ENCODE data around the gene C7. TPM values are rescaled to one million over a fixed set of nuclear protein-coding genes. Genes with fewer than 3 reads are reported as not detected.

The C7 gene
- total RNA-seq, 1 donor from 2014 or later: 302 TPM

GRCh38 chr5:40915341-40915926 is 6.1 kb downstream of the C7 start:
- no peak for ATAC-seq
- intact Hi-C loops (cut with DNase I): no loop called here
- DNase-seq: no peak
- Histone ChIP-seq H3K36me3 (no peaks in the 10 kb centered on the region), H3K4me1 (no peaks in the 10 kb centered on the region), H3K9me3 (no peaks in the 10 kb centered on the region), H3K27ac (no peak overlapping the region), H3K27me3 (no peaks in the 10 kb centered on the region), H3K4me3 (peak overlapping the region; percentile 19)
- TF ChIP-seq CTCF (IDR thresholded peaks at IDR 0.05): no peak

GRCh38 chr5:40916226-40916625 is 6.9 kb downstream of the C7 start:
- no peak for TF ChIP-seq CTCF (IDR thresholded peaks at IDR 0.05)
- intact Hi-C loops (cut with DNase I): no loop called here
- no peak overlapping the region for H3K27ac ChIP-seq
- no peaks in the 10 kb centered on the region for H3K36me3 ChIP-seq
- ATAC-seq (no peak), DNase-seq (no peak)
- no peak overlapping the region for H3K4me3 ChIP-seq
- no peaks in the 10 kb centered on the region for H3K9me3 ChIP-seq
- H3K4me1 ChIP-seq: no peaks in the 10 kb centered on the region
- H3K27me3 ChIP-seq: no peaks in the 10 kb centered on the region

GRCh38 chr5:40928886-40929448 is 19.7 kb downstream of the C7 start:
- Histone ChIP-seq H3K9me3 (peaks cover 17% of the 10 kb centered on the region), H3K36me3 (no peaks in the 10 kb centered on the region), H3K27ac (no peak overlapping the region), H3K4me3 (no peak overlapping the region), H3K27me3 (no peaks in the 10 kb centered on the region), H3K4me1 (no peaks in the 10 kb centered on the region)
- DNase-seq (no peak), ATAC-seq (no peak)
- TF ChIP-seq CTCF (IDR thresholded peaks at IDR 0.05): no peak
- intact Hi-C loops (cut with DNase I): no loop called here

GRCh38 chr5:40932766-40933165 is 23.5 kb downstream of the C7 start:
- Histone ChIP-seq H3K27me3 (no peaks in the 10 kb centered on the region), H3K9me3 (no peaks in the 10 kb centered on the region), H3K4me3 (no peak overlapping the region), H3K27ac (no peak overlapping the region), H3K36me3 (peaks cover 6% of the 10 kb centered on the region), H3K4me1 (no peaks in the 10 kb centered on the region)
- ATAC-seq (no peak), DNase-seq (no peak)
- intact Hi-C loops (cut with DNase I): no loop called here
- TF ChIP-seq CTCF (IDR thresholded peaks at IDR 0.05): no peak

GRCh38 chr5:40937075-40937474 is 27.8 kb downstream of the C7 start:
- no peaks in the 10 kb centered on the region for H3K9me3 ChIP-seq
- no peak overlapping the region for H3K27ac ChIP-seq
- intact Hi-C loops (cut with DNase I): no loop called here
- ATAC-seq: no peak
- no peaks in the 10 kb centered on the region for H3K4me1 ChIP-seq
- no peak for DNase-seq
- no peaks in the 10 kb centered on the region for H3K27me3 ChIP-seq
- no peak for TF ChIP-seq CTCF (IDR thresholded peaks at IDR 0.05)
- H3K4me3 ChIP-seq: no peak overlapping the region
- peaks cover 6% of the 10 kb centered on the region for H3K36me3 ChIP-seq

- Histone ChIP-seq H3K4me3 (no peak overlapping the region), H3K27me3 (no peaks in the 10 kb centered on the region), H3K36me3 (peaks cover 6% of the 10 kb centered on the region), H3K27ac (no peak overlapping the region), H3K4me1 (no peaks in the 10 kb centered on the region), H3K9me3 (no peaks in the 10 kb centered on the region)
- intact Hi-C loops (cut with DNase I): no loop called here
- TF ChIP-seq CTCF (IDR thresholded peaks at IDR 0.05): no peak
- ATAC-seq: no peak
- no peak for DNase-seq
These were observed 30.5 kb downstream of the C7 start for GRCh38 chr5:40939753-40940152.
